Brain pericyte (primary cell): ENCODE data around the gene IFI27L1.

Experiments used
- DNase-seq: peaks from one replicate; pipeline ENCODE4 v3.0.0-alpha.2; 2012; ENCODE audit warnings: low read depth, low spot score

The IFI27L1 gene

GRCh38 chr14:94132285-94132887 lies 51.3 kb downstream of the IFI27L1 start:
- DNase-seq = no peak

DNA sequence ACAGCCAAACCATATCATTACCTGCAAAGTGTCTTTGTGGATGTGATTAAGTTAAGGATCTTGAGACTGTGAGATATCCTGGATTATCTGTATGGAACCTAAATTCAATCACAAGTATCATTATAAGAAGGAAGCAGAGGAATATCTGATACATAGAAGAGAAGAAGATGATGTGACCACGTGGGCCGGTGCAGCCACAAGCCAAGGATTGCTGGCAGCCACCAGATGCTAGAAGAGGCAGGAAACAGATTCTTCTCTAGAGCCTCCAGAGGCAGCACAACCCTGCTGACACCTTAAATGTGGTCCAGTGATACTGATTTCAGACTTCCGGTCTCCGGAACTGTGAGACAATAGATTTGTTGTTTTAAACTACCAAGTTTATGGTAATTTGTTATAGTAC lies 54.4 kb downstream of the IFI27L1 start:
- no peak for DNase-seq

GRCh38 chr14:94136575-94137331 lies 55.6 kb downstream of the IFI27L1 start:
- DNase-seq = peak; percentile 52

GRCh38 chr14:94138251-94138650 lies 57.1 kb downstream of the IFI27L1 start:
- no peak for DNase-seq

- no peak for DNase-seq
Observed at GRCh38 chr14:94139006-94139405, 57.9 kb downstream of the IFI27L1 start.

GRCh38 chr14:94139421-94139820 lies 58.3 kb downstream of the IFI27L1 start:
- DNase-seq = no peak

GRCh38 chr14:94142247-94142646 lies 61.1 kb downstream of the IFI27L1 start:
- no peak for DNase-seq

- no peak for DNase-seq
Observed at GRCh38 chr14:94142836-94143235, 61.7 kb downstream of the IFI27L1 start.

DNA sequence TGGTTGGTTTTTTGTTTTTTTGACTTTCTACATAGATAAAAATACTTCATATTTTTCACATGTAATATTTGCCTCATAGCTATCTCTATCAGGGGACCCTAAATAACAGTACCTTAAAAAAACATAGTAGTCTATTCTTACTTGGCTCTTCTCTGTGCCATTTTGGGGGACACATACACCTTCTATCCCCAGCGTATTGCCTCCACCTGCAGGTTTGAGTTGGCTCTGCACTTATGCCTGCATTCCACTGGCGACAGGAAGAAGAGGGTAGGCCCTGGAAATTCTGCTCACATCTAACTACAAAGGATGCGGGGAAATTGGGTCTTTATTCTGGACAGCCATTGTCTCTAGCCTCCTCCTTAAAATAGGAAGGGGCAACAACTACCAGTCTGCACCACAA lies 62.1 kb downstream of the IFI27L1 start:
- no peak for DNase-seq

DNA sequence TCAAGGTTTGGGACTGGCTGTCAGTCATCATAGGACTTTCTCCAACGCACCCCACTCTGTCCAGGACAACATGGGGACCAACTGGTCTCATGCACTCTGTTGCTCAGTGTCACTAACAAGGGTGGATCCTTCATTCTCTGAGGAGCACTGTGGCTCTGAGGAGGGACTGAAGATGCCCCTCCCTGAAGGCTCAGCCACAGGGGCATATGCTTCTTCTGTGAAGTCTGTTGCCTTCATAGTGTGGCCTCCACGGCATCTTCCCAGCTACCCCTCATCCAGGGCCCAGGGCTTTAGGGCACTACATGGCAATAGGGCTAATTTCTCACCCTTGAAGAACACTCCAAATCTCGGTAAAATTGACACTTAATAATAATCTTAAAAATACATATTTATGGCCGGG lies 62.6 kb downstream of the IFI27L1 start:
- DNase-seq = no peak

DNA sequence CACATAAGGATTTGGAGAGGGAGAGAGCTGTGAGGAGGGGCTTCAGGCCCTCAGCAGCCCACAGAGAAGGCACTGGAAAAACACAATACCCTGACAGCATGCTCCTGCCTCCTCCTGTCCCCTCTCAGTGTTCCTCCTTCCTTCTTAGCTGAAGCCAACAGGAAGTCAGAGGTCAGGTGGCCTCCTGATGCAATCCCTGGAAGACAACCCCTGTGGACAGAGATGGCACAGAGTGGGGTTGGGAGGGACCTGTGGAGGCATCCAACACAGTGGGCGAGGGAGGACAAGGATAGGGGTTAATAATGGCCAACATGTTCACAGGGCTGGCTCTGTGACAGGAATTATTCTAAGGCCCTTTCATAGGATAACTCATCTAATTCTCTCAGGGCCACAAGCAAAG lies 63.7 kb downstream of the IFI27L1 start:
- DNase-seq = no peak

- DNase-seq = no peak
Observed at GRCh38 chr14:94145902-94146527, 64.9 kb downstream of the IFI27L1 start.
